Globus pallidus (tissue), 1 donor: ENCODE results near the gene SEMA7A.
A peak's percentile ranks its signal among the peaks of the same experiment; 100 is the strongest.
"Not testable (repeated sequence)": the region's sequence is repeated elsewhere in the genome, so short reads cannot be mapped to it uniquely, and the experiment has no call there.

Source experiments
- DNase-seq: peaks from one replicate; pipeline ENCODE4 v3.0.0-alpha.2; 2015; ENCODE audit warnings: low spot score

The SEMA7A gene, protein sequence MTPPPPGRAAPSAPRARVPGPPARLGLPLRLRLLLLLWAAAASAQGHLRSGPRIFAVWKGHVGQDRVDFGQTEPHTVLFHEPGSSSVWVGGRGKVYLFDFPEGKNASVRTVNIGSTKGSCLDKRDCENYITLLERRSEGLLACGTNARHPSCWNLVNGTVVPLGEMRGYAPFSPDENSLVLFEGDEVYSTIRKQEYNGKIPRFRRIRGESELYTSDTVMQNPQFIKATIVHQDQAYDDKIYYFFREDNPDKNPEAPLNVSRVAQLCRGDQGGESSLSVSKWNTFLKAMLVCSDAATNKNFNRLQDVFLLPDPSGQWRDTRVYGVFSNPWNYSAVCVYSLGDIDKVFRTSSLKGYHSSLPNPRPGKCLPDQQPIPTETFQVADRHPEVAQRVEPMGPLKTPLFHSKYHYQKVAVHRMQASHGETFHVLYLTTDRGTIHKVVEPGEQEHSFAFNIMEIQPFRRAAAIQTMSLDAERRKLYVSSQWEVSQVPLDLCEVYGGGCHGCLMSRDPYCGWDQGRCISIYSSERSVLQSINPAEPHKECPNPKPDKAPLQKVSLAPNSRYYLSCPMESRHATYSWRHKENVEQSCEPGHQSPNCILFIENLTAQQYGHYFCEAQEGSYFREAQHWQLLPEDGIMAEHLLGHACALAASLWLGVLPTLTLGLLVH

DNA sequence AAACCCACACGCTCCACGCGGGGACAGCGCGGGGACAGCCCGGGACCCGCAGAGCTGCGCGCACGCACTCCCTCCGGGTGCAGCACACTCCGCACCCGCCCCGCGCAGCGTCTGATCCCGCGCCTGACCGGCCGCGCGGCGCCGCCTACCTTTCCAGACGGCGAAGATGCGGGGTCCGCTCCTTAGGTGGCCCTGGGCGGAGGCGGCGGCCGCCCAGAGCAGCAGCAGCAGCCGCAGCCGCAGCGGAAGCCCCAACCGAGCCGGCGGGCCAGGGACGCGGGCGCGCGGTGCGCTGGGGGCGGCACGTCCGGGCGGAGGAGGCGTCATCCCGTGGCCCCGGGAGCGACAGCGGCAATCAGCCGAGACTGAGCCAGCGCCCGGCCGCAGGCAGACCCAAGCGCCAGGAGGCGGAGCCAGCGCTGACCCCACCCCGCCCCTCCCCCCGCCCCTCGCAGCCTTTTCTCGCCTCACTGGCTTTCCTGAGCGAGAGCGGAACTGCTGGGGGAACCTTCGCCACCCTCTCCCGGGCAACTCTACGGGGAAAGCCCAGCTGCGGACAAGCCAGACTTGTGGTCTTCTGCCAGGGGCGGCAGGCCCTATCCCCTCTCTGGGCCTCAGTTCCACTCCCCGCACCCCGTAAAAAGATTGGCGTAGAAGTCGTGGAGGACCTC is at the start of gene SEMA7A:
TSS of gene SEMA7A (minus strand) at position 367 of the 671 bp plus-strand sequence. CDS start at position 327, 40 bp downstream.
- DNase-seq: peak; percentile 91

- DNase-seq: no peak
These were observed 48.9 kb upstream of the SEMA7A start for GRCh38 chr15:74482661-74483060.

GRCh38 chr15:74480364-74480763 is 46.6 kb upstream of the SEMA7A start:
- not testable (repeated sequence) for DNase-seq

- DNase-seq: not testable (repeated sequence)
These were observed 37.9 kb upstream of the SEMA7A start for GRCh38 chr15:74471621-74472020.

DNA sequence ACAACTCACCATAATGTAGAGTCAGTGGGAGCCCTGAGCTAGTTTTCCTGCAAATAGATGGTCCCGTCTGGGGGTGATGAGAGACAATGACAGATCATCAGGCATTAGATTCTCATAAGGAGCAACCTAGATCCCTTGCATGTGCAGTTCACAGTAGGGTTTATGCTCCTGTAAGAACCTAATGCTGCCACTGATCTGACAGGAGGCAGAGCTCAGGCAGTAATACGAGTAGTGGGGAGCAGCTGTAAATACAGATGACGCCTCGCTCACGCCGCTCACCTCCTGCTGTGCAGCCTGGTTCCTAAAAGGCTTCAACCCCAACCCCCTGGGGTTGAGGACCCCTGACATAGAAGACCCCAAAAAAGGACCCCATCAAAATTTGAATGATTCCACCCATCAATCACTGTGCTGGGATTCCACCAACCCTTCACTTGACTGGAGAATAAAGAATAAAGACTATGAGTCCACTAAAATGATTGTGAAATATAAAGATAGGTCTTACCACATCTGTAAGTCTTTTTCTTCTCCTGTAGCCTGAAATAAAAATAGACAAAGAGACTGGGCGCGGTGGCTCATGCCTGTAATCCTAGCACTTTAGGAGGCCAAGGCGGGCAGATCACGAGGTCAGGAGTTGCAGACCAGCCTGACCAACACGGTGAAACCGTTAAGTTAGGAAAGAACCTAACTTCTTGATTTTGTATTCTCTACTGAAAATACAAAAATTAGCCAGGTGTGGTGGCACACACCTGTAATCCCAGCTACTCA is 37.1 kb upstream of the SEMA7A start:
- DNase-seq: no peak

DNA sequence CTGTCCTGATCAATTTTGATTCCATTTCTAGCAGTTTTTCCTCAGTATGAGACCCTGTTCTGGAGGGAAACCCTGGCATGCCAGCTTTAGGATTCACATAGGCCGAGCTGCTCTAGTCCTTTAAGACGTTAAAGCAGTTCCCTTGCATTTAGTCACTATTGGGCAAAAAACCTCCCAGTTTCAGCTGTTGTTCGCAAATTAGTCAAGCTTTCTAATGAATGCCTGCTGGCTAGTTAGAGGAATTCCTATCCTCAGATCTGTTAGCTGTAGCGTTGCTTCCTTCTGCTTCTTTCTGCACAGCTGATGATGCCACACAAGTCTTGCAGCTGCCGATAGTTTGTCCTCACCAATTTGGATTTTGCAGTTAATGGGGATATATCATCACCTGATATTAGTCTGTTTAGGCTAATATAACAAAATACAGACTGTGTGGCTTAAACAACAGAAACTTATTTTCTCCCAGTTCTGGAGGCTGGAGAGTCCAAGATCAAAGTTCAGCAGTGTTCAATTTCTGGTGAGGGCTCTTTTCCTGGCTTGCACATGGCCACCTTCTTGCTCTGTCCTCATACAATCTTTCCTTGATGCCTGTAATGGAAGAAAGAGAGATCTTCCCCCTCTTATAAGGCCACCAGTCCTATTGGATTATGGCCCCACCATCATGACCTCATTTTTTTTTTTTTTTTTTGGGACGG is 34.7 kb upstream of the SEMA7A start:
- no peak for DNase-seq

- DNase-seq: no peak
These were observed 32.8 kb upstream of the SEMA7A start for GRCh38 chr15:74466570-74466969.

DNA sequence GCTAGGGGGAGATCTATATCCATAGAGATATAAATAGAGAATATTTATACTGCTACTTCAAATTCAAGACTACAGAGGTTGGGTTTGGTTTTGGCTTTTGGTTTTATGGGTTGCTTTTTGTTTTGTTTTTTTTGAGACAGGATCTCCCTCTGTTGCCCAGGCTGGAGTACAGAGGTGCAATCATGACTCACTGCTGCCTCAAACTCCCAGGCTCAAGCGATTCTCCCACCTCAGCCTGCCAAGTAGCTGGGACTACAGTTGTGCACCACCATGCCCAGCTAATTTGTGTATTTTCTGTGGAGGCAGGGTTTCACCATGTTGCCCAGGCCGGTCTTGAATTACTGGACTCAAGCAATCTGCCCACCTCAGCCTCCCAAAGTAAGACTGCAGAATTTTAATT is 31.1 kb upstream of the SEMA7A start:
- no peak for DNase-seq

- no peak for DNase-seq
These were observed 30.5 kb upstream of the SEMA7A start for GRCh38 chr15:74464216-74464615.

DNA sequence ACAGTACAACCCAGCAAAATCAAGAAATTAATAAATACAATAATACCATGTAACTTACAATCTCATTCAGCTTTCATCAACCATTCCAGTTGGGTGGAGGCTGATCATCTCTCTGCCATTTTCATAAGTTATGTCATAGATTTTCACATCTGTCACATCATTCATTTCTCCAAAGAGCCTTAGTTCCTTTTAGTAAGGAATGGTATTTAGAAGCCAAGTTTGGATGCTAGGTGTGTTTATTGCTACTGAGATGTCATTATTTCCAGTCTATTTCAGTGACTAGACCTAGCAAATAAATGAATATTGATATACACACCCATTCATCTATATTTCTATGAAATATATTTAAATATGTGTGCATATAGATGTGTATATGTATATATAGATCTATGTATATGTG is 29.9 kb upstream of the SEMA7A start:
- no peak for DNase-seq

DNA sequence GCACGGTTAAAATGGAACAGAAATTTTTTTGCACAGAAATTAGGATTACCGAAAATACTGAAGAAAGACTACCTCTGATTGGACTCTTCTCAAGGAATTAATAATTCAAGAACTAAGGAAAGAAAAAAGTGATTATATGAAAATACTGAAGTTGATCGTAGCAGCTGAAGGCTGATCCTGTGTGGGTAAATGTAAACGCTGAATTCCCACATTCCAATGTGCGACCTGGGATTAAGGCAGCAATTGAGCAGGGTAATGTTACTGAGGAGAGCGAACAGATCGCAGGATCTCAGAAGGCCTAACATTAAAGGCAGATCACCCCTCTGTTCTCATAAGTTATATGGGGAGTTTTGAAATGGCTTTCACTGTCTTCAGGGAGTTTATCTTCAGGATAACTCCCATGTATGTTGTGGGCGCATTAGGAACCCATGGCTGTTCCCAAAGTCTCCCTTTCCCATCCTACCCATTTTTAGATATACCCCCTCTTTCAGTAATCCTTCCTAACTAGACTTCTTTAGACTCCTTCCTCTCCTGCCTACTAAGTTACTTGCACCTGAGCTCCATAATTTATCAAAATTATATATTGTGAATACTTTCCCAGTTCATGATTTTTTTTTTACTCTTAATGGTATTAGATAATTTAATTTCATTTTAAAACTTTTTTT is 28.2 kb upstream of the SEMA7A start:
- no peak for DNase-seq

GRCh38 chr15:74460871-74461846 is 27.4 kb upstream of the SEMA7A start, which contains the start of gene UBL7:
TSS of gene UBL7 (minus strand) at chr15:74461160. CDS start at chr15:74458867, 2,293 bp downstream.
- DNase-seq: peak; percentile 97

DNA sequence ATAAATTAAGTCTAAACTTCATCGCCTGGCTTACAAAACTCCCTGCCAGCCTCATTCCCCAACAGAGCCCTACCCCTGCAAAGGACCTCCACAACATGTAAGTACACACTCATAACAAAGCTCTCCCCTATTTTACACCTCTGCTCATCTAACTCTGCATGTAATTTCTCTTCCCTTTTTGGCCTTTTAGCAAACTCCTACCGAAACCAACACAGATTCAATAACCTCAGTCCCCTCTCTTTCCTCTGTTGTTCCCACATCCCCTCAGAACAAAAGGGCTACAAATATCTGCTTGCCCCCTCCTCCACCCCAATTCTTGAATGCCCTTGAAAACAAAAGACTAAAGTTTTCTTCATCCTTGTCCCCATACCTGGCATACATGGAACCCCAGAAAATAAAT is 26.5 kb upstream of the SEMA7A start:
- DNase-seq: no peak

- DNase-seq: not testable (repeated sequence)
These were observed 26.0 kb upstream of the SEMA7A start for GRCh38 chr15:74459798-74460197.

DNA sequence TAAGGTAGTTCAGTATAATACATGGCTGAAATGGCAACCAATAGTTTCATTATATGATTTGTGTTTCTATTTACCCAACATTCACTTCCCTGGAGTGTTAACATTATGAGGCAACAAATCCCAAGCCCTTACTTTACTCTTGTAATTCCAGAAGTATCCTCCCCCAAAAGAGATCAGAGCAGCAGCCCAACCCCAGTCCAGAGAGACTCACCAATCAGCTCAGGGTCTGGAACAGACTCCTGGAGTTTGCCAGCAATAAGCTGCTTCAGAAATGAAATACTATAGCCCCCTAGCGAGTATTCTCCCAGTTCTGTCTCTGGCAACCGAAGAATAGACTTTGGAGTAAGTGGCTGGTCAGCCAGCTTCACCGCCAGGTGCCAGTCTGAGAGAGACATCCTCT is 24.7 kb upstream of the SEMA7A start:
- DNase-seq: no peak

DNA sequence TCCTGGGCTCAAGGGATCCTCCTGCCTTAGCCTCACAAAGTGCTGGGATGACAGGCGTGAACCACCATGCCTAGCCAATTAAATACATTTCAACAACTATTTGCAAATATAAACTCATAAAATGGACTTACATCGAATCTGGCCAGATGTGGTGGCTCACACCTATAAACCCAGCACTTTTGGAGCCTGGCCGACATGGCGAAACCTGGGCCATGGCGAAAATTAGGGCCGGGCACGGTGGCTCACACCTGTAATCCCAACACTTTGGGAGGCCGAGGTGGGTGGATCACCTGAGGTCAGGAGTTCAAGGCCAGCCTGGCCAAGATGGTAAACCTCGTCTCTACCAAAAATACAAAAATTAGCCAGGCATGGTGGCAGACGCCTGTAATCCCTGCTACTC is 23.3 kb upstream of the SEMA7A start:
- not testable (repeated sequence) for DNase-seq

- DNase-seq: no peak
These were observed 21.2 kb upstream of the SEMA7A start for GRCh38 chr15:74454764-74455500.

DNA sequence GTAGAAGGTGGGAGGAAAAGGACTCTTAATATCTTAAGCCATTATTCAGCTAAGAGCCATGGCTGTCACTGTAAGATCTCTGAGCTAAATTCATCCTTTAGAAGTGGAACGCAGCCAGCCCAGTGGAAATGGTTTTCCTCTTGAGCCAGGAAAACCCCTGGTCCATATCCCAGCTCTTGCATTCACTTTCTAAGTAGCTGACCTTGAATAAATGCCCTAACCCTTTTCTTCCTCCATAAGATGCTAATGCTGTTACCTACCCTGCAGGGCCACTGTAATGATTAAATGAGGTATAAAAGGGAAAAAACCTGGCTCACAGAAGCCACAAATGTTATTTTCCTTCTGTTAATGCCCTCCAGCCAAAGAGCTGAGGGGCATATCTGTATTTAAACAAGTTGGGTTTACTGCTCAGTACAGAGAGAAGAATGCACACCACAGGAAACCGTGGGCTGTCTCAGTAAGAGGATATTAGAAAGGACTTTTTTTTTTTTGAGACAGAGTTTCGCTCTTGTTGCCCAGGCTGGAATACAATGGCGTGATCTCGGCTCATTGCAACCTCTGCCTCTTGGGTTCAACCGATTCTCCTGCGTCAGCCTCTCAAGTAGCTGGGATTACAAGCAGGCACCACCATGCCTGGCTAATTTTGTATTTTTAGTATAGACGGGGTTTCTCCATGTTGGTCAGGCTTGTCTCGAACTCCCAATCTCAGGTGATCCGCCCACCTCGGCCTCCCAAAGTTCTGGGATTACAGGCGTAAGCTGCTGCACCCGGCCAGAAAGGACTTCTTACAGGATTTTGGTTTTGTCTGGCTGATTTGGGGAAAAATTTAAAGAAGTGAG is 20.4 kb upstream of the SEMA7A start:
- DNase-seq: no peak
